ENCODE measurements around the gene TMEM218.
"Not testable (repeated sequence)": the region's sequence is repeated elsewhere in the genome, so short reads cannot be mapped to it uniquely, and the experiment has no call there.

Gene TMEM218

DNA sequence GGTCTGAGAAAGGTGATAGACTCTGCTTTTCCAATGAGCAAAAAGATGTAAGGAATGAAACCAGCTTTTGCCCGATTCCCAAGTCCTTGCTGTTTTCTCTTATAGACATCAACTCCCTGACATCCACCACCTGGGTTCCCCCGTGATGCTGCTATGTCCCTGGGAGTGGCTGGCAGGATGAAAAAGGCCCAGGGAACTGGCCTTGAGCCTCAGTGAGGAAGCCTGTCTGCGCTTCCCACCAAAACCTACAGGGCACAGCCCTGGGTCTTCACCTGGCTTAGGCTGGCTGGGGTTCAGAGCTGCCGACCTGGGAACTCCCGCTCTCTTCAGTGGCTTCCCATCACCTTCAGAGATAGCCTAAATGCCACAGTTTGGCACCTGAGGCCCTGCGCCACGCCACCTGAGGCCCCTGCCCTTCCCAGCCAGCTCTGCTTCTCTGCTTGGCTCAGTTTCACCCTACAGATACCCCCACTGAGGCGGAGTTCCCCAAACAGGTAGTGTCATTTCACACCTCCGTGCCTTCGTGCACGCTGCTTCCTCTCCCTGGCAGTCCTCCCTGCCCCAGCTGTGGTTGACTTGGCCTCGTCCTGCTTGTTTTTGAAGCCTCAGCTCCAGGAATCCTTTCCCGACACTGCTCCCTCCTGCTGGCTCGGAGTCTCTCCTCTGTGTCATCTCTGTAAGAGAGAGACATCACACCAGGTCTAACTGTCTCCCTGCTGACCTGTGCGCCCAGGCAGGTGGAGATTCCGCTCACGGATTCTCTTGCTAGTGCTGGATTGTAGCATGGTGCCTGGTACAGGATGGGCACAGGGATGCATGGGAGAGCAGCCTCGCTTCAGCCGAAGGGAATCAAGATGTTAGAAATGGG lies 37.6 kb downstream of the TMEM218 start:
- no peak for DNase-seq

DNA sequence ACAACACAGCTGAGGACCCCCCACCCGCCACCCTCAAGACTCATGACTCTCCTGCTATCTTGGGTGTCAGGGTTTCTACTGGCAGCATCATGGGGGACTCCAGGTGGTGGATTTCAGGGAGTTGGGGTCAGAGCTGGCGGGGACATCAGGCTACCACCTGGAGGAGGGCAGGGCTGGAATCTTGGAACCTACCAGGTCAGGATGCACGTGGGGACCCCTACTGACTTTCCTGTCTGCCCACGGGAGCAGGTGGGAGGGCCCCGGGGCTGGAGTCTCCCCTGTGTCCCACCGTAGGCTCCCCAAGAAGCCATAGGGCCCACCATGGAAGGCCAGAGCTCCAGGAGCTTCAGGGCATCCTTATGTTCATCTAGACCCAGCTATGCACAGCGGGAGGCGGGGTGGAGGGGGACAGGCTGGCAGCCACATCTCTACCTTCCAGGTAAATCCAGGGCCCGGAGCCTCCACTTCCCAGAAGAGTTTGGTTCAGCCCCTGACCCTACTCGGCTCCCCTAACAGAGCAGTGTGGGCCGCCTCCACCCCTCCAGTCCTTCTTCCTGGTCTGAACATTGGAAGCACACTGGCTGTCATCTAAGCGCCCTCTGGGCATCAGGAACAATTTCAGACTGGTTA lies 38.4 kb downstream of the TMEM218 start:
- DNase-seq, result no peak

DNA sequence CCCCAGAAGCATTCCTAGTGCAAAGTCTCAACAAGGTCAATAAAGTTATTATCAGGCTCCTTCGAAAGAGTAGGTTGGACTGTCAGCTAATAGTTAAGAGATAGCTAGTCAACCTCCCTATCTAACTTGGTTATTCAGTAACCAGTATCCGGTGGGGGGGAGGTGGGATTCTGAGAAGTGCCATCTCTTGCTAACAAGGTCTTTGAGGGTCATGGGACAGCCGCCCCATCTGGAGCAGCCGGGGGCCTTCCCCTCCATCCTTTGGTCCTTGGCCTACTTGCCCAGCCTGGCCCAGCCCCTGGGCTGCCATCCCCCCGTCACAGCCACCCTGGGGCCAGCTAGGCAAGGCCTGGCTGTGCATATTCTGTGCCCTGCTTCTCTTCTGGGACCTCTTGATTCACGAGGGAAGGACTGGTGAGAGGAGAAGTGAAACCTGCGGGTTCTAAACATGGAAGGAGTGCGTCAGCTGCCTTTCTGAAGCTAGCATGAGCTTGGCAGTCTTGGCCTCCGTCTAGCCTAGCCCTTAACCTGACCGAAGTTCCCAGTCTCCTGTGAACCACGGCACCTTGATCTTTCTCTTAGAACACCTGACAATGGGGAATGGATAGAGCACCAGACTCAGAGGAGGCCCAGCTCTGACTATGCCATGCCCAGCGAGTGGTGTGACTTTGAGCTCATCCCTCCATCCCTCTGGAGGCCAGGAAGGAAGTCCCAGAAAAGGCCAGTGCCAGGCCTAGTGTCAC lies 39.0 kb downstream of the TMEM218 start:
- no peak for DNase-seq

DNA sequence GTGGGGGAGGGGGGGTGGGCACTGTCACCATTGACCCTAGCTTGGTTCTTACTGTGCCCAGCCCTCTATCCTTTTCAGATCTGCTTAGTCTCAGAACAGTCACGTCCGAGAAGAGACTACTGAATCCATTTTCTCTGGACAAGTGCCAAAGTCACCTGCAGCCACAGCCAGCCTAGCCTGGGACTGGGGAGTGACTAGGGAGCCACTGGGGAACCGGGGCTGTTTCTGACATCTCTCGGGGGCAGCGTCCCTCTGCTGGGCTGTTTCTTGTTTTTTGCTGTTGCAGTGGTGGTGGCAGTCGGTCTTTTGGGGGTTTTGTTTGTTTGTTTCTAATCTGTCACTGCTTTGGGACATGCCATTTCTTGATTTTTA lies 39.6 kb downstream of the TMEM218 start:
- no peak for DNase-seq

DNA sequence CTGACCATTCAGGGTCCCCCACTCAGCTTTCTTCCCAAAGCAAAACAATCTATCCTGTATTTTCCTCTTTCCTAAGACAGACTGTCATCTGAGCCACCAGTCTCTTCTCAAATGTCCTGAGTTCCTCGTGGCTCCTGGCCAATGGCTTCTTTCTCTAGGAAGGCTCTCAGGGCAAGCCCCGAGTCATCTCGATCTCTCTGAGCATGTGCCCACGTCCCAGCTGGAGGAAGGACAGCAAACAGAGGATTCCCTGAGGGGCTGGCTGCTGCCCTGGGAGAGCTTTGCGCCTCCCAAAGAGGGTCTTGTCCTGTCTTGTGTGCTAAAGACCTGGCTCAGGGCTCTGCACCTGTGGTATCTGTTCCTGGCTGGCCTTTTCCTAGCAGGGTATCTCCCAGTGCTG lies 40.0 kb downstream of the TMEM218 start:
- no peak for DNase-seq

DNA sequence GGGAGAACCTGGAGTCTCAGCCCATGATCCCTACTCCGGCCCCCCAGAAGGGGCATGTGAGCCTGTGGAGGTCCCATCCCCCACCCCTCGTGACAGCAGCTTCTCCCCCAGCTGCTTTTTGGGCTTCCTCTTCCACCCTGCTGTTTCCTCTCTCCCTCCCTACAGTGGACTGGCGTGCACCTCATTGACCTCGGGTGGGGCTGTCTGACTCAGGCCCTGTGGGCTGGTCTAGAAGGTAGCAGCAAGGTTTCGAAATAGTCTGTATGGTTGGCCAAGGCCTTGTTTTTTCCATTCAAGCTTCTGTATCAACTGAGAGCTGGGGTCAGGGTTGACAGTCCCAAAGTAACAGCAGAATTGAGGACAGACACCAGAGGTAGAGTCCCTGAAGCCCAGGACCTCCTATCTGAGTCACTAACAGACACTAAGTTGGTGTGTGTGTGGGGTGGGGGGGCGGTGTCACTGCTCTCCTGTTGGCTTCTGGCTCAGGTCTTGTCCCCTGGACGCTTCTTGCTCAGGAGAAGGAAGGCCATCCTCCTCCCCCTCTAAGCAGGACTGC lies 40.6 kb downstream of the TMEM218 start:
- DNase-seq, result peak; percentile 88

DNA sequence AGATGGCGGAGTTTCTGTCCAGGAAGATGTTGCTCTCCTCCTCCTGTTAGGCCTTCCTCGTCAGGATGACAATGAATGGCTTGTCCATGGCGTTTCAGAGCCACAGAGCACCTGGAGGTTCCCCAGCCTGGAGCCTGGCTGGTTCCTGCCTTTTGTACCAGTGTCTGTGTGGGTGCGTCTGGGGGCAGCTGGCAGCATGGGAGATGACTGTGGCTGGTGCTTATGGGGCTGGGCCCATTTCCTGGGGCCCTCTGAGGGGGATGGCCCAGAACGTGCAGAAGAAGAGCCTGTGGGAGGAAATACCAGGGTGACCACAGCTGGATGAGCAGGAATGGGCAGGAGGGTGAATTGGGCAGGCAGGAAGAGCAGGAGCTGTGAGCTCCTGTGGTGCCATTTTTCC lies 41.6 kb downstream of the TMEM218 start:
- no peak for DNase-seq

DNA sequence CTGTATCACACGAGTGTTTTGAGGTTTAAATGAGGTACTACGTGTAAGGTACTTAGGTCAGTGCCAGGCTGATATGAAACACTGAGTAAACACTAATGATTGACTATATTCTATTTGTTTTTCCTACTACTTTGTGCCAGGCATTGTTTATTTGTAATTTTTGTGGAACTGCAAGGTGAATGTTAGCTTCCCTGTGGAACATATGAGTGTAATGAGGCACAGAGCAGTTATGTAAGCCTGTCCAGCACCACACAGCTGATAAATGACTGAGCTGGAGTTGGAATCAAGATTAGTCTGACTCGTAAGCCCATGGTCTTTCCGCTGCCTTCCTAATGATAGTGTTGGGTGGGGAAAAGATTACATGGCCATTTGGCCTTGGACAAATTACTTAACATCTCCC lies 42.4 kb downstream of the TMEM218 start:
- peak; percentile 35 for DNase-seq

DNA sequence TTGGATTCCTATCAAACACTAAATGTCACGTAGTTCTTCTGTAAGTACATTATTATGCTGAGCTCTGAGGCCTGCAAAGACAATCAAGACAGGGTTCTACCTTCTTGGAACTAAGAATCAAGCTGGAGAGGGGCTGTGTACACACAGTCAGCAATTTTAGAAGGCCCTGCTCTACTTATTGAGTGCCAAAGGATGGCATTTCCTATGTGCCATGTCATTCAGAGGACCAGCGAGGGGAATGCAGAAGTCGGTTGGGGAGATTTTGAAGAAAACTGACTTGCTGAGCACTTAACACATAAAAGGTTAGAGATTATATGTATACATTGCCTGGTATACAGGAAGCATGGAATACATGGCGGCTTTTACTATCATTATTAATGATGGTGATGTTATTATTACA lies 43.1 kb downstream of the TMEM218 start:
- no peak for DNase-seq

DNA sequence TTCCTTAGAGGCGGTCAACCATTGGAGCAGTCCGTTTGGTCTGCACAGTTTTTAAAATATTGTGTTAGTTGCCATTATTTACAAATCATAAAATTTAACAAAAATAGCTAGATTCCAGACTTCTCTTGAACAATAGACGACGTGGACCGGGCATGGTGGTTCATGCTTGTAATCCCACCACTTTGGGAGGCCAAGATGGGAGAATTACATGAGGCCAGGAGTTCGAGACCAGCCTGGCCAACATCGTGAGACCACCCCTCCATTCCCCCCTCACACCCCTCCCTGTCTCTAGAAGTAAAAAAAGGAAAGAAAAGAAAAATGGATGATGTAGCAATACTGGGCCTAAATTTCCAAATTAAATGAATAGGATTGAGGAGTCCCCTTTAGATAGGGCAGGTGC lies 47.4 kb downstream of the TMEM218 start:
- no peak for DNase-seq

DNA sequence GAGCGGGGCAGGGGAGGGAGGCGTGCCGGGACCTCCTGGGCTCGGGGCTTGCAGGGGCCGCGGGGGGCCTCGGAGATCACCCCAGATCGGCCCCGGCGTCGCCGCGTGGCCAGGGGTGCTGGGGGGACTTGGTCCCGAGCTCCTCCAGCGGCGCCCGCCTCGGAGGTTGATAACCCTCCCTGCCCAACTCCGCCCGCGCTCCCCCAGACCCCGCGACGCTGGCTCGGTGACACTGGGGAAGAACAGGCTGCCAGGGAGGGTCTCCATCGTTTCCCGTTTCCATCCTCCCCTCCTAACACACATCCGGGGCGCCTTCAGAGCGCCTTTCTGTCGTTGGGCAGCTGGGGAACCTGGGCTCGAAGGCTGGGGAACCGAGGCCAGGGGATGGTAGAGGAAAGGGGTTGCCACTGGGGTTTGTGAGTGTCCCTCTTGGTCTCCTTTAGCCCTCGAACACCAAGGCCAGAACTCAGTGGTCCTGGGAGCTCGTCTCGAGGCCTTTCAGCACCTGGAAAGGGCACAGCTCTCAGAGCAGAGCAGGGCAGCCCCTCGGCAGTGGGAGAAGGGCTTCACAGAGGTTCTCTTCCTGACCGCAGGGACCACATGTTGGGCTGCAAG lies 47.9 kb downstream of the TMEM218 start:
- no peak for DNase-seq

DNA sequence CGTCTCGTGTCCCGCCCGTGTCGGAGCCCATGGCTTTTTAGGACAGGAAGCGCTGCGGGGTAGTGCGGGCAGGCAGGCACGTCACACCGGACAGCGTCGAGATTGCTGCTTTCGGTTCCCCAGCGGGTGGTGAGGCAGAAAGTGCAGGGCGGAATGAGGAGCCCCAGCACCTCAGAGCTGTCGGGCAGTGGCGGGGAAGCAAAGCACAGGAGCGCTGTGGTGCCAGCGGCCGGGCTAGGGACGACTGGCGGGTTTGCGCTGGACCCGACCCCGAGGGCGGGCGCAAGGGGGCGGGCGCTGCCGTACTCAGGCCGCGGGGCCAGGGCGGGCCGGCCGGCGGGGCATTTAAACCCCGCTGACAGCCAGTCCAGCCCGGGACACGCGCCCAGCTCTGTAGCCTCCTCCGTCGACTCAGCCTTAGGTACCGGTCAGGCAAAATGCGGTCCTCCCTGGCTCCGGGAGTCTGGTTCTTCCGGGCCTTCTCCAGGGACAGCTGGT lies 48.4 kb downstream of the TMEM218 start, which contains the start of gene SLC37A2:
TSS of gene SLC37A2 (plus strand) at position 375 of the 498 bp plus-strand sequence. CDS start at position 438, 63 bp downstream.
- peak; percentile 49 for DNase-seq

DNA sequence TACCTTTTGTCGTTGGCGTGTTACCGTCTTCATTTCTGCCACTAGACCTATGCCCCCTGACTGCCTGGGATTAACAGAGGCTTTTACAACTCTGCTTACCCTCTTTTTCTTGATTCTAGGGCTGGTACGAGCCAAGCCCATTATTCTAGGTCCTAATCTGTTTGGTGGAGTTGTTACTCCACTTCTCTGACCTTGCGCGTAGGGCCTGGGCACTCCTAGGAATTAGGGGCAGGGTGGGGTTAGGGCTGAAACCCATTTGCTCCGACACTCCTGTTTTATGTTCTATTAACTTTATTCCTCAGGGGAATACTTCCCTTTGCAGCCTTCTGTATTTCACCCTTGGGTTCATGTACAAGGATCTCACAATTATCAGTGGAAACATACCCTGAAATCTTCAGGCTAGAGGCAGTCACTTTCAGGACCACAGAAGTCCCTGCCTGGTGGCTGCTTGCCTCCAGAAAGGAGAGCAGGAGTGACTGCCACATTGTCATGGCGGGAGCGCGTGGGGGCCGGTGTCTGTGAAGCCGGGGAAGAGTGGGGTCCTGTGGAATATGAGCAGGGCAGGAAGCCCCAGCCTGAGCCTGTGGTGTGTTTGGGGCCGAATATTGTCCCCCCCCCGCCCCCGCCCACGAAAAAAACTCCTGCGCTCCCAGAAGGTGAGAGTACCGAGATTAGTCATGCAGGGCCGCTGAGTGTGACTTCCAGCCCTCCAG lies 49.1 kb downstream of the TMEM218 start:
- DNase-seq, result no peak

DNA sequence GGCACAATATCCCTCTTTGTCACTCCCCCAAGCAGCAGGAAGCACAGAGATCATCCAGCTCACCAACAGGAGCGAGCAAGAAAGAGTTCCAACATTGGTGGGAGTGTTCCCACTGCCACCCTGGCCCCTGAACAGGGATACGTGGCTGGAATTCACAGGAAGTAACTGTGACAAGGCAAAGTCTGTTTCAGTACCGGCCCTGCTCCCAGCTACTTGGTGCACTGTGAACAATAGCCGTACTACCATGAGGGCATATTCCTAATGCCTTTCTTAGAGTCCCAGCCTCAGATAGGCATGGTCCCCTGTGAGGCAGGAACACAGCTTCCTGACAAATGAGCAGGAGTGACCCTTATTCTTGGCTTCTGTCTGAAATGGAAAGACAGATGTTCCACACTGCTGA lies 50.1 kb downstream of the TMEM218 start:
- no peak for DNase-seq

DNA sequence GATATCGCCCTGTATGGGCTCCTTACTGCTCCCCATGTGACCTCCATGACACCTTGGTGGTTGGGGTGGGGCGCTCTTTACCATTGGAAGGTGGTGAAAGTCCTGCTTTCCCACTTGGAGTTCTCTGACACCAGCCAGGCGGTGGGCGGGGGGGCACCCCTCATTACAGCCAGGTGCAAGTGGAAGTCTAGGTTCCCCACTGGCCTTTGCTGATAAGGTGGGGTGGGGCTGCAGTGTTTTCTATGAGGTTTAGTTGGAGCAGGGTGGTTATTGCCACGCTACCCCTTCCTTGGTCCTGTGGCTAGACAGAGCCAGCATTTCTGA lies 53.8 kb downstream of the TMEM218 start:
- no peak for DNase-seq

DNA sequence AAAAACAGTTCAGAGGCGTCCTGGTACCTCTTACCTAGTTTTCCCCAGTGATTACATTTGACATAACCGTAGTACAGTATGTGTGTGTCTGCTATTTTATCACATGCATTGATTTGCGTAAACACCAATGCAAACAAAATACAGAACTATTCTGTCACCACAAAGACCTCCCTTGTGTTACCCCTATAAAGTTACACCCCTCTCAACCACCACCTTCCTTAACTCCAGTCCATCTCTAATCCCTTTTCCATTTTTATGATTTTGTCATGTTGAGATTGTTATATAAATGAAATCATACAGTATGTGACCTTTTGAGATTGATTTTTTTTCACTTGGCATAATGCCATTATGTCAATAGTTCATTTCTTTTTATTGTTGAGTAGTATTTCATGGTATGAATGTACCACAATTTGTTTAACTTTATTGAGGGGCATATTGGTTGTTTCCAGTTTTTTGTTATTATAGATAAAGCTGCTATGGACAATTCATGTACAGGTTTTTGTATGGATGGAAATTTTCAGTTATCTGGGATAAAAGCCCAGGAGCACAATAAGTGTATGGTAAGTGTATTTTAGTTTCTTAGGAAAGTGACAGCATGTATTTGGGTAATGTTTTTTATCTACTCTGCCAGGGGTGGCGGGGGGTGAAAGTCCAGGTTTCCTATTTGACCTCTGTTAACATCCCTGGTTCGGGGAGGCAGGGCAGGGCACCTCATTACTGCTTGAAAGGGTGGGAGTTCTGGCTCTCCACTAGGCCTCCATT lies 54.3 kb downstream of the TMEM218 start:
- no peak for DNase-seq

DNA sequence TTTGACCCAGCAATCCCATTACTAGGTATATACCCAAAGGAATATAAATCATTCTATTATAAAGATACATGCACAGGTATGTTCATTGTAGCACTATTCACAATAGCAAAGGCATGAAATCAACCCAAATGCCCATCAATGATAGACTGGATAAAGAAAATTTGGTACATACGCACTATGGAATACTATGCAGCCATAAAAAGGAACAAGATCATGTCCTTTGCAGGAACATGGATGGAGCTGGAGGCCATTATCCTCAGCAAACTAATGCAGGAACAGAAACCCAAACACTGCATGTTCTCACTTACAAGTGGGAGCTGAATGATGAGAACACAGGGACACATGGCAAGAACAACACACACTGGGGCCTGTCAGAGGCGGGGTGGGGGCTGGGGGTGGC lies 55.3 kb downstream of the TMEM218 start:
- not testable (repeated sequence) for DNase-seq

DNA sequence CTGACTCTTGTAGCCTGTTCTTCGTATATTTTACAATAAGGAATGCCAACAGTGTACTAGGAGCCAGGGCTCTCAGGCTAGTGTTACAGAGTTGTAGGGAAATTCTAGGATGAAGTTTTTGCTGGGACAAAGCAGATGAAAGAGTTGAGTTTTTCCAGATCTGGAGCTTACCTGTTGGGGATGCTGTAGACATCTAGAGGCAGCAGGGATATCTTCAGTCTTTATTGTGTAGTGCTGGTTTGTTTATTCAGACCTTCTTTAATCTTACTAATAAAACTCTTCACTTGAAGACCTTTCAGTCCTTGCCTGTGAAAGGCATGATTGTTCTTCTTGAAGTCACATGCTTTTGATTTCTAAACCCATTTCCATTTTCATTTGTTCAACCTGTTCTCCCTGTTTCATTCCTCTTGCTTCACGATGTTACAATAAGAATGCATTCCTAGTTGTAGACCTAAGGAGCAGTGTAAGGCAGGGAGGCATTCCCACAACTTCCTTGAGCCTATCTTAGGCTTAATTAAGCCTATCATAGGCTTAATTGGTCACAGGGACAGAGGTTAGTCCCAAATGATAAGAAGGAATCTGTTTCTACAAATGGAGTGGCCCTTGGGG lies 56.2 kb downstream of the TMEM218 start:
- DNase-seq, result no peak

DNA sequence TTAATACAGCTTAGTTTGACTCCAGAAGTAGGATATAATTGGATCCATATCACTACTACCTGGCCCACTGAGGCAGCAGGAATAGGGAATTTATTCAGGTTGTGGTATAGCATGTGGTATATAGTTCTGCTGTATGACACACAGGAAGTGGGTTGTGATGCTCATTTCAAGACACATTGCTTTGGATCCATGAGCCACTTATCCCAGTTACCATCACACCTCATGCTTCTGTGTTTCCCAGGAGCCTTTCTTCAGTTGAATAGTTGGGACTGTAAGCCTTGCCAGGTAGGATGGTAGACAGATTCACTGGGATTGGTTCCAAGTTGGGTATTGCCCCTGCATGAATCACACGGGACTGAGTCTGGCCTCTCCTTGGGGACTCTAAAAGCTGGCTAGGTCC lies 58.3 kb downstream of the TMEM218 start:
- no peak for DNase-seq

DNA sequence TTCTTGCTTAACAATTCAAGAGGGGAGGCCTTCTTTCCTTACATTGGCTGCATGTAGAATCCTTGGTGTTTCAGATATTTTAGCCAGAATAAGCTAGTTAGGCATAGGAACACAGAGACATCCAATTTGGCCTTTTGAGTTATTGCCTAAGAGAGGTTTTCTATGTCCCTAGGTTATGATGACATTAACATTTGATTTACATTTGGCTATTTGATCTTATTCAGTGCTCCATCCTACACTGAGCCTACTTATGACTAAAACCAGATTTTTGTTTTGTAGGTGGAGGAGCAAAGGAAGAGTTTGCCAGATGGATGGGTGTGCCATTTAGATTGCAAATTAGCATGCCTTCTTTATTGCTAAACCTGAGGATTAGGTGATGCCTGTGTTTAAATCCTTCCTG lies 59.4 kb downstream of the TMEM218 start:
- DNase-seq, result no peak

DNA sequence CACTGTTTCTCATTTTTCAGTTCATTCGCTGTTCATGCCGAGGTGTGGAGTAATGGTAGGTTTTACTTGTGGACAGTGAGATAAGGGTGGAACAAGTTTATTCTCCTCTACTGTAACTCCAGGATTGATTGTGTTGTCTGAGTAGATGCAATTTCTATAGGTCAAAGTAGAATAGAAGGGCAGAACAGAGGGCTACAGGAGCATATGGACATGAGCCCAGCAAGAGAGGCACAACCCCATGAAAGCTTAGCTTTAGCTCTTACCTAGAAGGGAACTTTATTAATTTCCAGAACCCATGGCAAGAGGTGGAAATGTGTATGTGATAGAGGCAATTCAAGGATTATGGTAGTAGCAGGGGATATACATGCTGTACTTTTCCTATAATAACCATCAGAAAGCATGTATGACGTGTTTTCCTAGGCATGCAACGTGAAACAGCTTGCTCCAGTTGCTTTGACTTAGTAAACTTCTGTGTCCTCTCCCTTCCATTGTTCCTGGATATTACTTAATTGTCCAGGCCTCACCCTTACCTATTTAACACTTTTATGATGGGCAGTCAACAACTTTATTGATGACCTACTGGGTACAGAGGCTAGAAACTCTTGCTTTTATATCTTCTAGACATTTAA lies 62.1 kb downstream of the TMEM218 start:
- DNase-seq, result no peak
